GM19043 (cell line): ENCODE data around the gene PCBP3.
"Not testable (repeated sequence)": the region's sequence is repeated elsewhere in the genome, so short reads cannot be mapped to it uniquely, and the experiment has no call there.

Experiments used
- ATAC-seq: cut with Tn5 transposase; IDR thresholded peaks from one replicate; pipeline ENCODE4 v1.9.1; 2021; ENCODE audit warnings: low read depth; ENCODE audit not compliant: unreplicated experiment

Gene PCBP3

DNA sequence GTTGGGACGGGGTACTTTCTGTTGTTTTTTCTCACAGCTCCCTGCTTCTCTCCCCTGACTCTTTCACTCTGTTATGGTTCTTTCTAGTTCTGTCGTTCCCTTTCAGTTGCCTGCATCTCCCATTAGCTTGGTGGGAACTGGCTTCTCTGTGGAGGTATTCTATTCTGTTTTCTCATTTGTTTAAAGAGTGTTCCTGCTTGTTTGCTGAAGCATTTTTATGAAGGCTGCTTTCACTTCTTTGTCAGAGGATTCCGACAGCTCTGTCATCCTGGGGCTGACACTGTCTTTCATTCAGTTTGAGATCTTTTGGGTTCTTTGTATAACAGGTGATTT lies 242.0 kb downstream of the PCBP3 start:
- no peak for ATAC-seq

DNA sequence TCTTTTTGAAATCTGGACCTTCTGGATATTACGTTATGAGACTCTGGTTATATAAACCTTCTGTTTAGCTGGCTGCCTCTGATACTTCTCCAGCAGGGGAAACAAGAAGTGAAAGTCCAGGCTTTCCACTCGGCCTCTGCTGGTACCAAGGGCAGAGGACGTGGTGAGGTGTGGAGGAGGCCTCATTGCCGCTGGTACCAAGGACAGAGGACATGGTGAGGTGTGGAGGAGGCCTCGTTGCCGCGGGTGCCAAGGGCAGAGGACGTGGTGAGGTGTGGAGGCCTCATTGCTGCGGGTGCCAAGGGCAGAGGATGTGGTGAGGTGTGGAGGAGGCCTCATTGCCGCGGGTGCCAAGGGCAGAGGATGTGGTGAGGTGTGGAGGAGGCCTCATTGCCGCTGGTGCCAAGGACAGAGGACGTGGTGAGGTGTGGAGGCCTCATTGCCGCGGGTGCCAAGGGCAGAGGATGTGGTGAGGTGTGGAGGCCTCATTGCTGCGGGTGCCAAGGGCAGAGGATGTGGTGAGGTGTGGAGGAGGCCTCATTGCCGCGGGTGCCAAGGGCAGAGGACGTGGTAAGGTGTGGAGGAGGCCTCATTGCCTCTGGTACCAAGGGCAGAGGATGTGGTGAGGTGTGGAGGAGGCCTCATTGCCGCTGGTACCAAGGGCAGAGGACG lies 242.5 kb downstream of the PCBP3 start:
- ATAC-seq: not testable (repeated sequence)

DNA sequence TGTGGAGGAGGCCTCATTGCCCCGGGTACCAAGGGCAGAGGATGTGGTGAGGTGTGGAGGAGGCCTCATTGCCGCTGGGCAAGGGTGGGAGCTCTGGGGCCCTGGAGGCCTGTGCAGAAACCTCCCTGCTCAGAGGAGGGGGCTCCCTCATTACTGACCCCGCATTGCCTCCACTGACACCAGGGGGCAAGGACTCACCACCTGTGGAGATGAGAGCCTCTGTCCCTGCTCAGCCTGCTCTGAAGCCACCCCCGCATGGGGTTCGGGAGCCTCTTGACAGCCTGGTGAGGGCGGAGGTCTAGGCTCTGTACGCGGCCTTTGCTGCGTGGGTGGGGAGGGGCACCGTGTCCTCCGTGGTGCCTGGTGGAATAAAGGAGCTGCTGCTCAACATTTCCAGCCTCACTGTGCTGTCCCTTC lies 243.1 kb downstream of the PCBP3 start:
- ATAC-seq: no peak

DNA sequence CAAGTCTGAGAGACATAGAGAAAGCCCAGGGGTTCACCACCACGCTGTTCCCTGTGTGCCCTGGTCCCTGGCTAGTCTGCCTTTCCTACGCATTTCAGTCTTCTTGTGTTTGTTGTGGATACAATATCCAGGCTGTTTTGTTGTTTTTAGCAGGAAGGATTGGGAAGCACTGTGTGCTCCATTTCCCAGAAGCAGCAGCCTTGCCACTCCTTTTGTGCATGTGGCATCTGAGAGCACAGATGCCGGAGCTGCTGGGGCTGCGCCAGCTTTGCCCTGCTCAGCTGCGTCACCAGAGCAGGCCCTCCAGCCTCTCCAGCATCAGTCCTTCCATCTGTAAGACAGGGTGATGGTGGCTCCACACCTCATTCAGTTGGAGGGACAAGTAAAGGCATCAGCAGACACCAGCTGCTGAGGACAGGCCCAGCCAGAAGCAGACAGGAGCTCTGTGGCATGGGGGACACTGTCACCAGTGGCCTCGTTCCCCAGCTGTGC lies 243.6 kb downstream of the PCBP3 start:
- no peak for ATAC-seq

DNA sequence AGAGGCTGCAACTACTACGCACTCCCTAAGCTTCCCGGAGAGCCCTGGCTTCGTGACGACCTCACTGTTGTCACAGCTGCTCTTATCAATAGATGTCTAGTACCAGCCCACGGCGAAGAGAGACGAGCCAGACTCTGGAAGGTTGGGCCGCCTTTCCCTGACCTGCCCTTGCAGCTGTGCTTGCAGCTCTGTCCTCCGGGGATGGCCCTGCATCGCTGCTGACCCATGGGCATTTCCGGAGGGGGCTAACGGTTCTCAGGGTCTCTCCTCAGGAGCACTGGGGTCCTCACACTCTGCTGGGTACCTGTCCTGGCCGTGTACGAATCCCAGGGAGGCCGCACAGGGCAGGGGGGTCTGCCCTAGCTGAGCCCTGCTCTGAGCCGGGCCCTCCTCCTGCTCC lies 244.3 kb downstream of the PCBP3 start:
- ATAC-seq: no peak

DNA sequence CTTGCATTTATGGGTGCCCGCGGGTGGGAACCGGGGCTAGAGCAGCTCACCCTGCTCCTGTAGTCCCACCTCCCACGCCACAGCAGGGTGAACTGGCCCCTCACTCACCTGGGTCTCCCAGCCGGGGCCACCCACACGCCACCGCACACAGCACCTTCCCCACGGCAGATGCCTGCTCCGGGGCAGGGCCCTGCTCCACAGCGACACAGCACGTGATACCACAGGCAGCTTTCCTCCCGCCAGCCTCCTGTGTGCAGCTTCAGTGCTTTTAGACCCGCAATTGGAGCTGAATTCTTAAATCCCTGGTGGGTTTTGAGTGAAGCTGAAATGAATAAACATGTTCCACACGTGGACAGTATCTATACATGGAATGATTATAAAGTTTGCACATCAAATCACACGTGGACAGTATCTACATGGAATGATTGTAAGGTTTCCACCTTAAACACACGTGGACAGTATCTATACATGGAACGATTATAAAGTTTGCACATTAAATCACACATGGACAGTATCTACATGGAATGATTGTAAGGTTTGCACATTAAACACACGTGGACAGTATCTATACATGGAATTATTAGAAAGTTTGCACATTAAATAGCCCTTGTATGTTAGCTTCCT lies 245.0 kb downstream of the PCBP3 start:
- ATAC-seq: no peak

DNA sequence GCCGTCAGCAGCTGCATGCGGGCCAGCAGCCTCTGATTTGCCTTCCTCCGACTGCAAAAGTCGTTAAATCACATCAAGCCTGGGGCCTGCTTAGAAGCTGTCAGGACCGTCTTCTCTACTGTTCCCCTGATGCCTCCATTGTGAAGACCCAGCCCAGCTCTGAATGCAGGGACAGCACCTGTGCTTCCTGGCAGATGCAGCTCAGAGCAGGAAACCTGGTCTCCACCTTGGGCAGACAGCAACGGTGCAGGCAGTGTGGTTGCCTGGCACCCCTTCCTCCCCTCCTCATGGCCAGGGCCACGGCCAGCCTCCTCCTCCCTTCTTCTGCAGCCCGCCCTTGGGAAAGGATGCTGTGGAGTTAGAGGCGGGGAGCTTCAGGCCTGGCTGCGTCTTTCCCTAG lies 245.7 kb downstream of the PCBP3 start:
- ATAC-seq: no peak

DNA sequence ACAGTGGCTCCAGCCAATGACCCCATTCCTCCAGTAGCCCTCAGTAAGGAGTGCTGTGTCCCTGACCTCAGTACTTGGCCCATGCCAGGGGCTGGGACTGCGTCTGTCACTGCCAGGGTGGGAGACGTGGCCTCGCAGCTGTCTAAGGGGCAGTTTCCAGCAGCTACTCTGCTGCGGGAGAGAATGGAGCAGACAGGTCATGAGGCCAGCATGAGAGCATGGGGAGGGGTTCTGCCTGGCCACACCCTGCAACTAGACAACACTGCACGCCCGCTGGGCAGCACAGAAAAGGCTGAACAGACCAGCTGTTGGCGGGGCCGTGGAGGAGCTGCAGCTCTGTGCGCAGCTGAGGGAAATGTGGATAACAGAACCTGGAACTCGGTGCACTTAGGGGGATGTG lies 246.4 kb downstream of the PCBP3 start:
- ATAC-seq: no peak

DNA sequence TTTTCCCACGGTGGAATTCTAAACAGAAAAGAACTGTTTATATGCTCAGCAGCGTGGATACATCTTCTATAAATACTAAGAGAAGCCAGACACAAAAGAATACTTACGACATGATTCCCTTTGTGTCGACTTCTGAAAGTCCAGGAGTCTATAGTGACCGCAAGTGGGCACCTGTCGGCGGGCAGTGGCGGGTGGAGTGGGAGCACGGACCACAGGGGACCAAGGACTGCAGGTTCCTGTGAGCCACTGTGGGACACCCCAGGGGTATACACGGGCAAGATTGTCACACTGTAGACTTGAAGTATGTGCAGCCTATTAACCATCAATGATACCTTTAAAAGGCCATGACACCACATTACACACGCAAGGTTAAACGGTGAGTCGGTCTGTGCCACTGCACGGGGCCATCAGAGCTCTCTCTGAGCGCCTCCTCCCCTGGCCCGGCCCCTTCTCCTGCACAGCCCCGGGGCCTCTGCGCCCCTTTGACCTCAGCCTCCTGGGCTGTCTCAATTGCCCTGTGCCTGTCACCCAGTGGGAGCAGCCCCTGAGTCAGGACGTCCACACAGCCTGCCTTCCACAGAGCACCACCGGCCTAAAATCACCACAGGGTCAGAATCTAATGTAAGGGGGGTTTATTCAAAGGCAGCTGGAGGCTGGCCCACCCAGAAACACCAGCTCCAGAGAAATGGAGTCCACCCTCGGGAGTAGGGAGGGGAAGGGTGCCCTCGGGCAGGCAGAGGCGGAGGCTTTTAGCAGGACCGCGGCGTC lies 248.0 kb downstream of the PCBP3 start:
- no peak for ATAC-seq

DNA sequence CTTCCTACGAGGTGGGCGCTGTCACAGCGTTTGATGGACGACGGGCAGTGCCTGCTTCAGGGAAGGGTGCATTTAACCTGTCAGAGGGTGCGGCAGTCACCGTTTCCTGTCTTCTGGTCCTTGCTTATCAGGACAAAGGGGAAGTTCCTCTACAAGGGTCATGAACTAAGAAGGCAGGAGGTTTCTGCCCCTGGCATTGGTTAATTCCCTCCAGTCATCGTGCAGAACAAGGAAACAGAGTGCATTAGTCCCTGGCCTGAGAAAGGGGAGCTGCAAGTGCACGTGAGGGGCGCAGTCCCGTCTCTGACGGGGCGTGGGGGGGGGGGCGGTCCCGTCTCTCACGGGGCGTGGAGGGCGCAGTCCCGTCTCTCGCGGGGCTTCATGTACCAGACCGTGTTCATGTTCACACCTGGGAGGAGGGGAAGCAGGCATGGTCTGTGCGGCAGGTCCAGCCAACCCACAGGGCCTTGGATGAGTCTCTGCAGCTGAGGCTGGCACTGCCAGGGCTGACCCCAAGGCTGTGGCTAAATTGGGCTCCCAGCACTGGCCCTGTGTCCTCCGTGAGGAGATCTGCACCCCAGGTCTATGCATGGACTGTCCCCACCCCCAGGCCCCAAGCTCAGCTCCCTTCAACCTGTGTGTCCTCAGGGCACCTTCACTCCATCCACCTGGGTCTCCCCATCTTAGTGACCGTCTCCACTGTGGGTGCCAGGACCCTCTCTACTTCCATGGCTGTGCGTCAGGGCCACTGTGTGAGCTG lies 248.8 kb downstream of the PCBP3 start:
- ATAC-seq: no peak

DNA sequence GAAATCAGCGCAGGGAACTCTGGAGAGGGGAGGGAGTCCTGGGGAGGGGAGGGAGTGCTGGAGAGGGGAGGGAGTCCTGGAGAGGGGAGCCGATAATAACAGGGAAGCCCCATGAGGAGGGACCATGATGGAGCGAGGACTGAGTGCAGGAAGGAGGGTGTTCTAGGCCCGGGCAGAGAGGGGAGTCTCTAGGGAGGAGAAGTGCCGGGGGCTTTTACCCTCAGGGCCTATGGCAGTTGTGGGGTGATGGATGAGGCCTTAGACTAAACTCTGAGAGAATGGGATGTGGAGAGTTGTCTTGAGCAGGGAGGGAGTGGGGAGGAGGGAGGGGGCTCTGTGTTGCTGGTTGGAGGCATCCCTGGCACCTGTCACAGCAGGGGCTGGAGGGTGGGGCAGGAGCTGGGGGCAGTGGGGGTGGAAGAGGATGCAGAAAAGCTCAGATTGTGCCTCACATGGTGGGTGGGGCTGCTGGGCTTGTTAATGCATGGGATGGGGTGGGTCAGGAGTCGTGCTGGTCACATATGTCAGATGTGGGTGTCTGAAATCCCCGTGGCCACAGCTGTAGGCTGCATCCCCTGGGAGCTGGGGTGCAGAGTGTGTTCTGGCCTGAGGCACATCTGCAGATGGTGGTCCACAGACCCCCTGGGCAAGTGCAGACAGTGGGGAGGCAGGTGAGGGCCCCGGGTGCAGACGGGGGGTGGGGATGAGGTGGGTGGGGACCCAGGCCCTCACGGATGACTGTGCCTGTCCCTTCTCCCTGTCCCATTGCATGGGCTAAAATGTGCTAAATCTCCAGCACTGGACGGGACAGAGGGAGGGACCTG lies 249.6 kb downstream of the PCBP3 start:
- ATAC-seq: no peak

DNA sequence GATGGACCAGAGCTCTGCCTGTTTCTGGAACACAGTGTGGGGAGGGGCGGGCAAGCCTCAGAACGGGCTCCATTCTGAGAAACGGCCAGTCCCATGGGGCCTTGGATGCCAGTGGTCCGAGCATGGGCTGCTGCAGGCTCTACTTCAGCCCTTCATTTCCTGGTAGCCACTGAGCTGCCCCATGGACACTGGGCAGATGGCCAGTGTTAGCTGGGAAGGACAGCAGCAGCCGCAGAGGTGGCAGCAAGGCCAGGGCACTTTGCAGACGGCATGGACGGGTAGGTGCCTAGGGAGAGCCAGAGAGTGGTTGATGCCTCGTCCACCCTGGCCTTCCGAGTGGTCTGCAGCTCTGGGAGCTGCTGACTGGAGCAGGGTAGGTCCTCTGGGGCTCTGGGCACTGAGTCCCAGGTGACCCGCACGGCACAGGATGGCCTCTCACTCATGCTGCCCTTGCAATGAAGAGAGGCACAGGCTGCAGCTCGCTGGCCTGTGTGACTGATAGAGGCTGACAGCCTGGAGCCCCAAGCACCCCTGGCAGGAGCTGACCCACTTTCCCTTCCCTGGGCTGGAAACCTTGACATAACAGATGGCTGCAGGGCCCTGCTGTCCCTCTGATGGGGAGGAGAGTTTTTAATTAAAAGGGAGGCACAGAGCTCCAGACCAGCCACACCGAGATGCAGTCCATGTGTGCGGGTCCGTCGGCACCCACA lies 250.4 kb downstream of the PCBP3 start:
- no peak for ATAC-seq

DNA sequence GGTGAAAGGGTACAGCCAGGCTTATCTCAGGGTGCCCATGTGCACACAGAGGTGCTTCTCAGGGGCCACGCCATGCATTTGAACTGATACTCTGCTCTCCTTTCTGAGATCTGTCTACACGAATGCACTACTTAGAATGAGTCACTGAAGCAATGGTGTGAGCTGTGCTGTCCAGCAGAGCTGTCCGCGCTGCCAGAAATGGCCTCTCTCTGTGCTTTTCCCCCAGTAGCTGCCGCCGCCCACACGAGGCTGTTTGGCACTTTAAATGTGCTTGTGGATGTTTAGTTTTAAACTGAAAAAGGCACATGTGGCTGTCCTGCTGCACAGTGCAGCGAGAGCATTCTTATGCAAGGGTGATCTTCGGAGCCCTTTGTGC lies 250.9 kb downstream of the PCBP3 start:
- no peak for ATAC-seq

DNA sequence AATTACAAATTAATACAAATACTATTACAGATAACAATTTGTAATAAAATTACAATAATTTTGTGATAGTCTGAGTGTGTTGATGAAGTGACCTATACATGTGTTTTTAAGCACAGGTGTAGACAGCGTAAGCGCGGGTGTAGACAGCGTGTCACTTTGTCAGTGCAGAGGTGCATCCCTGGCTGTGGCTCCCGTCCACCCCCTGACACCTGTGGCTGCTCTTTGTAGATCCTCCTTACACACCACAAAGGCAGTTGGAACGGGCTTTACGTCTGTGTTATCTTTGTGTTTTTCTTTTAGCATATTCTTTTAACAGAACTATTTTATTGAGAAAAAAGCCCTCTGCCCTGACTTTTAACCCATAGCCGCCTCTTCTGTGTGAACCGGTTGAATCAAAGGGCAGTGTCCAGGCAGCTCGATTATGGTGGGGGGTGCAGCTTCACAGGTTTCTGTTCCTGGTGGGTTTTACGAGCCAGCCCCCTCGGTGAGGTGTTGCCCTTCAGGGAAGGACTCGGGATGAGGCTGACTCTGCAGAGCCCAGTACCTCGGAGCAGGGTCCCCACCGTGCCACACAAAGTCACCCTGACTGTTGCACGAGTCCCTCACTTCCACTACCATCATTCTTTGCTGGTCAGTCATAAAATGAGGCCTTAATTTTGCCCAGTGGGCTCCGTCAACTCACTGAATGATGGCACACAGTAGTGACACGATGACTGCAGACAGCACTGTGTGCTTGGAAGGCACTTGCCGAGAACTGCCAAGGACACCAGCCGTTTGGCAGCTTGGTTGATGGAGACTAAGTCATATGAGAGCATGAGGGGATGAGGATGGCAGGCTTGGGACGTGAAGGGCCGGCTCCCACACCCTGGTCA lies 251.6 kb downstream of the PCBP3 start:
- ATAC-seq: no peak

DNA sequence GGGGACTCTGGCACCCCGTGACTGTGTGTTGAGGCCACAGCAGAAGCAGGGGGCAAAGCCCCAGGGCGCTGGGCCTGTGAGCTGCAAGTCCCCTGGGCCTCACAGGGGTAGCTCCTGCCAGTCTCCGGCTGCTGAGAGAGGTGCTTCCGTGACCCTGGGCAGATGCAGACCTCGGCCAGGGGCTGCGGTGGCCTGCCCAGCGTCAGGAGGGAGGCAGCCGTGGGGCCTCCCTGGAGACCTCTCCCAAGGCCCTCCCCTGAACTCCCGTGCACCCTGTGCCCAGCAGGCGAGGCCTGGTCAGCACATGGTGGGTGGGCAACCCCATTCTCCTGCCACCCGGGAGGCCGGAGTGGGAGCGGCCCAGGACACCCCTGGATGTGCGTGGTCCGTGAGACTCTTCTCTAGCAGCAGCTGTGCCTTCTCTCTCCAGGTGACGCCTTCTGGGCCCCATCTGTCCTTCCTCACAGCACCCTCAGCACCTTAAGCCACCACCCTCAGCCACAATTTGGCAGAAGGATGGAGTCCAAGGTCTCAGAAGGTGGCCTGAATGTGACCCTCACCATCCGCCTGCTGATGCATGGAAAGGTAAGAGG lies 252.3 kb downstream of the PCBP3 start:
- ATAC-seq: no peak

DNA sequence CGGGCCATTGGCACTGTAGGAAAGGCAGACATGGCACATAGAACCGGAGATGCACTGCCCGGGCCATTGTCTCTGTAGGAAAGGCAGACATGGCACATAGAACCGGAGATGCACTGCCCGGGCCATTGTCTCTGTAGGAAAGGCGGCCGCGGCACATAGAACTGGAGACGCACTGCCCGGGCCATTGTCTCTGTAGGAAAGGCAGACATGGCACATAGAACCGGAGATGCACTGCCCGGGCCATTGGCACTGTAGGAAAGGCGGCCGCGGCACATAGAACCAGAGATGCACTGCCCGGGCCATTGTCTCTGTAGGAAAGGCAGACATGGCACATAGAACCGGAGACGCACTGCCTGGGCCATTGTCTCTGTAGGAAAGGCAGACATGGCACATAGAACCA lies 252.9 kb downstream of the PCBP3 start:
- ATAC-seq: not testable (repeated sequence)

DNA sequence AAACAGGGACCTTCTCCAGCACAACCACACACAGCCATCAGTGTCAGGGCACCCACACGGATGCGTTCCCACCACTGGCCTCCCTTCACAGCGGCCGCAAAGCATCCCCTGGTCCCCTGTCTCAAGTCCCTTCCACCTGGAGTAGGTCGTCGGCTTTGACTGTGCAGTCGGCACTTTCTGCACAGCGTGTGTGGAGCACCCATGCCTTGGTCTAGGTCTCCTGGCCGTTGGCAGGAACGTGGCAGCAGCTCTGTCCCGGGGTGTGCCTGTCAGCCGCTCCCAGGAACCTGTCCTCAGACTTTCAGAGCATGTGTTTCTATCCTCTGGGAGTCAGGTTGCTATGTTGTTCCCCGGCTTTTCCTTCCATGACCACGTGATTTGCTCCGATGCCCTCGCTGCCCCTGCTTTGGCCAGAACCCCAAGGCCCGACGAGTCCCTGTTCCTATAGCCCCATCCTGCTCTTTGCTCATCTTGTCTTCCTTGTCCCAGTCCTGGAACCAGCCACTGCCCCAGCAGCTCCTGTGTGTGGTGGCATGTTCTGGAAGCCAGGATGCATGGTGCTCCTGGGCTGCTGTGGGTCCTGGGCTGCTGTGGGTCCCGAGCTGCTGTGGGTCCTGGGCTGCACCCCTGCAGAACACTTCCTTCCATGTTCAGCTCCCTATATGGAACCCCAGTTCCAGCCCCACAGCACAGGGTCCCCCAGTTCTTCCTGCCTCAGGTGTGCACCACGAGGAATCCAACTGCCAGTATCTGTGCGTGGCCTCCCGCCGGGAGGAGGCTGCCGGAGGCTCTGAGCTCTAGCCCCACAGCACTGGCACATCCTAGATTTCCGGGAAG lies 253.9 kb downstream of the PCBP3 start:
- no peak for ATAC-seq

DNA sequence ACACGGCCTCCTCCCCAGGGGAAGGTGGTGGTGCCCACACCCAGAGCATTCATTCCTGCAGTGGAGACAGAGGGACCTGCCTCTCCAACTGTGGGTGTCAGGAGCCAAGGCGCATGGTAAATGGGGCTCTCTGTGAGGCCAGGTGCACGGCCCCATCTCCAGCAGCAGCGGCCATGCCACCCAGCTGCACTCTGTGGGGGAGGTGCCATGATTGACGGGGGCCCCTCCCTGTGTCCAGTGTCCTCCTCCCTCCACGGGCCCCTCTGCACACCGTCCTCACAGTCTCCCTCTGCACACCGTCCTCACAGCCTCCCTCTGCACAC lies 254.5 kb downstream of the PCBP3 start:
- no peak for ATAC-seq
